NCI-H2029 treated with DMSO at 0.1 percent for 48 hours (cell line): ENCODE results near the gene PRKG1.

ENCODE experiments used
- DNase-seq: peaks from one replicate; lab custom pipeline; 2025; lab: John Stamatoyannopoulos, UW

Gene PRKG1

DNA sequence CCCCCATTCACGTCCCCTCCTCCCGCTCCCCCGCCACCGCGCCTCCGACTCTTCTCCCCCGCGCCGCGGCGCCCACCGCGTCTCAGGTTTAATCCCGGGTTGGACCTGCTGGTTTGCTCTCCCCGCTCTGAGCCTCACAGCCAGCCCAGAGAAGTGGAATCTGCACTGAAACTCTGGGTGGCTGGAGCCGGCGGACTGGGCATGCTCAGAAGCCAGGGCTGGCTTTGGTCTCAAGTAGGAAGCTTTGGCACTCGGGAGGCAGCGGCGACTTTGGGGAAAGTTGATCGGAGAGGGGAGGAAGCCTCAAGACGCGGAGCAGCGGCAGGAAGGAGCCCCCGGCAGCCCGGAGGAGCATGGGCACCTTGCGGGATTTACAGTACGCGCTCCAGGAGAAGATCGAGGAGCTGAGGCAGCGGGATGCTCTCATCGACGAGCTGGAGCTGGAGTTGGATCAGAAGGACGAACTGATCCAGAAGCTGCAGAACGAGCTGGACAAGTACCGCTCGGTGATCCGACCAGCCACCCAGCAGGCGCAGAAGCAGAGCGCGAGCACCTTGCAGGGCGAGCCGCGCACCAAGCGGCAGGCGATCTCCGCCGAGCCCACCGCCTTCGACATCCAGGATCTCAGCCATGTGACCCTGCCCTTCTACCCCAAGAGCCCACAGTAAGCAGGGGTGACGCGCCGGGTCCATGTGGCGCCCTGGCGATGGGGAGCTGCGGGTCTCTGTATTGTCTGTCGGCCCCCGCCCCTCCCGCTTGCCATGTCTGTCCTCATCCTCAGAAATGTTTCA is at the start of gene PRKG1:
PRKG1 (plus strand) TSS at position 250 of the 791 bp plus-strand sequence.
- DNase-seq, result no peak

DNA sequence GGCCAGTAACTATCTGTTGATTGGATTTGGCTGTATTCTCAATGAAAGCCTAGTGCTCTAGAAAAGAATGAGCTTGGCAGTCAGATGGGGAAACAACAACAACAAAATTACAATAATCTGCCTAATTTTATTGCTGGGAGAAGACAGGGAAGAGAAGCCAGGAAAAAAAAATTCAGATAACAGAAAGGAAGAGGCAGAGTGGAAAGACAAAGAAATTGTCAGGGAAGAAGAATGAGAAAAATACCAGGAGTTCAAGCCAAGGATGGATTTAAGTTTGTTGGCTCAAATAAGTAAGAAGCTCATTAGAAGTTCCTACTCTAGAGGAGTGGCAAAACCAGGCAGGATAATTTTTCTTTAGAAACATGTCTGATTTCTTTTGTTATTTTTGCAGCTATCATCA is 45.9 kb upstream of the PRKG1 start:
- no peak for DNase-seq

DNA sequence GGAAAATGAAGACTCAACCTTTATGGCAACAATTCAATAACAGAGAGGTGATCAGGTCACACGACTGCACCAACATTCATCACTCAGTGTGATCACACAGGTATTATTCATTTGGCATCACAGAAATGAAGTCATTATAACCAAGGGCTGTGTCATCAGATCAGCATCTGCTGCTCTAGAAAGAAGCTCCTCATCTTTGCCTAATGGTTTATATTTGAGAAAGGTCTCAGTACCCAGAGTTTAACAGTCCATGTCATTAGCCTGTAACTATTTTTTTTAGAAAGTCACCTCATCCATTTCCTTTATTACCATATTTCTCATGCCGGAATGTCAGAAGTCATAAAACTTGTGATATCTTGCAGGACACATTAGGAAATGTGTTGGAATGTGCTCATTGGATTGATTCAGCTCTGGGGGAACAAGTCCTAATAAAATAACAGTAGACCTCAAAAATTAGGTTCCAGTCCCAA is 45.1 kb upstream of the PRKG1 start:
- DNase-seq, result no peak

DNA sequence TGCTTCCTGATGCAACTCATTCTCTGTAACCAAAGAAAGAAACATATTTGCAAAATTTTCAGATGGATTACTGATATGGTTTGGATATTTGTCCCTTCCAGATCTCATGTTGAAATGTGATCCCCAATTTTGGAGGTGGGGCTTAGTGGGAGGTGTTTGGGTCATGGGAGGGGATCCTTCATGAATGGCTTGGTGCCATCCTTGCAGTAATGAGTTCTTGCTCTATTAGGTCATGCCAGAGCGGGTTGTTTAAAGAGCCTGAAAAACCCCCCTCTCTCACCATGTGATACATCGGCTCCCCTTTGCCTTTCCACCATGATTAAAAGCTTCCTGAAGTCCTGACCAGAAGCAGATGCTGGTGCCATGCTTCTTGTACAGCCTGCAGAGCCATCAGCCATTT is 43.8 kb upstream of the PRKG1 start:
- DNase-seq, result no peak

DNA sequence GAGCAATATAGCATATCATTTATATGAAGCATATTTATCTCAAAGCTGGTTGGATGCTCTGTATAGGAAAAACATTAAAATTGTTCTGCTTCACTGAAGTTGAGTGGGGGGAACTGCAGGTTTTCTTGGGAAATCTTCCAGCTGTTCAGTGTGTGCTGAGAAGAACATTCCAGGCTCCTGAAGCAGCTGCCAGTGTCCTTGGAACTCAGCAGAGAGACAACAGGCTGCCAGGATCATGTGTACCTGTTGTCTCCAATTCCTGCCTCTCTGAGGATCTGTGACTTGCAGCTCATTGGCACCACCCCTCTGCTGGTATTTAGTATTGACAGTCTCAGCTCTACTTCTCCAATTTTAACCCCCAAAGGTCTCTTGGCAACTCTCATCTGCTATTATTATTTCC is 42.3 kb upstream of the PRKG1 start:
- no peak for DNase-seq

DNA sequence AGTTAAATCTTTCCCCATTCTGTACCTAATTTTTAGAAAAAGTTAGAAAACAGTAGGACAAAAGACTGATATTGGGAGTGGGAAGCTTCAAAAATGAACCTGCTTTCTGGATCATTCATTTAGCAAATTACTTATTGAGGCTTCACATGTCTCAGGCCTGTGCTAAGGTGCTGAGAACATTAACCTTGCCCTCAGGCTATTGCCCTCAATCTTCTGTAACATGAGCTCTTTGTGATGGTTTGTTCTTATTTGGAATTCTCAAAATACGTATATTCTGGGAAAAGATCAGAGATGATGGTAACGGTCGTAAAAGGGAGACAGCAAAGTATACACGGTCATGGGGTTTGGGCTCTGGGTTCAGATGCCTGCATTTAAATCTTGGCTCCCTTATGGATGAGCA is 39.5 kb upstream of the PRKG1 start:
- DNase-seq, result no peak

DNA sequence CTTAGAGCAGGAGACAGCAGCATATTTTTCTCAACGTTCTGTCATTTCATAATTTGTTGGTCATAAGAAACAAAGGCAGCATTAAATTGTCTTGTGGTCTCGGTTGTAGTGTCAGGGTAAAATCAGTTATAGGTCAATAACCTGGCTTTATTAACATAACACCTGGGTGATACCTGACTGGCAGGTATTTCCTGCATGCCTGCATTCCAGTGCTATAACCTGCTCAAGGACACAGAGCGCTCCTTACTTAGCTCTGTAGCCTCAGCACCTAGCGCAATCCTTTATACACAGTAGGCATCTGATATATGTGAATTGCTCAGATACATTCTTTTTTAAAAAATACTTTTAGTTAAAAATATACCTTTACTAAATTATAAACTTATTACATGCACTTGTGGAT is 38.9 kb upstream of the PRKG1 start:
- DNase-seq, result no peak

DNA sequence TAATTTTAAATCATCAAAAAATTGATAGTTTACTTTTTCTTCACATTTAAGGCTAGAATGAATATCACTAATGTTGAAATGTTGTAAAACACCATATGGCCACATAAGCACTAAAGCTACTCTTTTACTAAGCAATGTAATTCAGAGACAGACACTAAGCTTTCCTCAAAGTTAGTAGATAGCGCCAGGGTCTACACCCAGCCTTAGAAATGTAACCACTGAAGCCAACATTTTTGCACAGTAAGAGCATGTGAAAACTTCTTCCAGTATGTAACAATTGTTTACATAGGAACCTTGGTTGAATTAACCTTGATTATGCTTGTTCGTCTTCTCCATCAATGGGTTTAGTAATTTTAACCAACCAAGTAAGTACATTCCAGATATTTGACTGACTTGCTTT is 28.4 kb upstream of the PRKG1 start:
- DNase-seq, result no peak

DNA sequence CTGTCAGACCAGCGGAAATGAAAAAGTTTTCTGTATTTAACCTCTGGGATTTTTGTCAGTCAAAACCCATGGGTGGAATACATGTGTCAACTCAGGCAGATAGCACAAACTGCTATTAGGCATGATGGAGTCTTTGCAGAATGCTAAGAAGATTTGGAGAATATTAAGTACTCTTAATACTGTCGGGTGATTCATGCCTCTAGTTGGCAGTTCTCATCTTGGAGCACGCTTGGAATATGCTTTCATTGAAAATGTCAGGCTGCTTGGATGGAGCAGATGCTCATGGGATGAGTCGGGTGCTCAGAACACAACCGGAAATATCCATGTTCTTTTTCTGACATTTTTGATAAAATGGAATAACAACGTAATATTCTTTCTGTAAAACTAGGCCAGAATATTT is 27.6 kb upstream of the PRKG1 start:
- DNase-seq, result no peak

DNA sequence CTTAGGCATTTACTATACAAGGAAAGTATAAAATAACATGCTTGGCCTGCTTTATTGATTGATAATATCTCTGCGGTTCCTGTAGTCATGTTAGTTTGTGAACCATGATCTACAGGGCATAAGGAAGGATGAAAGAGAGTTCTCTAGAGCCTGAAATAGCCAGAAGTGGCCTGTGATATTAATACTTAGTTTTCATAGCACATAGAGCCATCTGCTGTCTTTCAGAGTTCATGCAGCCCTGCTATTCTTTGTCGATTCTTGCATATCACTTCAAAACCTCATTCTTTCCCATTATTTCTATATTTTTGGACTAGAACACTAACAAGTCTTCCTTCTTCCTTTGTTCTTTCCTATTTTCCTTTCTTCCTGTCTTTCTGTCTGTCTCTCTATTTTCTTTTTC is 26.4 kb upstream of the PRKG1 start:
- DNase-seq, result no peak

DNA sequence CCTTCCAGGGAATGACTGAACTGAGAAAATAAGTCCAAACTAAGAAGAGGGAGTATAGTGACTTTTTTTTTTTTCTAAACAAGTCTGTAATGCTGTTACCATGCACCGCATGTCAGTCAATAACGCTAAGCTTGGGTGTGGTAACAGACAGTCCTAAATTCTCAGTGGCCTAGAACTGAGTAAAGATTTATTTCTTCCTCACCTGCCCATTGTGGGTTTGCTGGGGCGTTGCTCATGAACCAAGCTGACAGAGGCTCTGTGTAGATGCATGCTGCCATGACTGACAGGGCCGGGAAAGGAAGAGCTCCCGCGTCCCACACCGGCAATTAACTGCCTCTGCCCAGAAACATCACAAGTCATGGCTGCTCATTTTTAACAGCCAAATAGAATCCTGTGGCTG is 25.5 kb upstream of the PRKG1 start:
- no peak for DNase-seq

DNA sequence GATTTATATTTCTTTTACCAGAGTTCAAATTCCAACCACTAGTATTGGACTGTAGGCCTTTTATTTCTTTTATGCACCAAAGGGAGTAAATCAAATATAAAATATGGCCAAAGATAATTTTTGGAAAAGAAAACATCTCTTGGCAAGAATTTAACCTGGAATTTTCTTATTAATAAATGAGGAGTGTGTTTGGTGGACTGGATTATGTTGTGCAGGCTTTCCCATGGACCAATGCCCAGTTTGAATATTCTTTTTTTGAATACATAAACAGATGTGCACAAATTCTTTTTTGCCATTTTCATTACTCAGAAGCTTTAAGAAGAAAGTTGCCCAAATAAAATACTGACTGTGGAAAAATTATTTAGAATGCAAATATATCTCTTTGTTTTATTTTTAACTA is 22.1 kb upstream of the PRKG1 start:
- no peak for DNase-seq

DNA sequence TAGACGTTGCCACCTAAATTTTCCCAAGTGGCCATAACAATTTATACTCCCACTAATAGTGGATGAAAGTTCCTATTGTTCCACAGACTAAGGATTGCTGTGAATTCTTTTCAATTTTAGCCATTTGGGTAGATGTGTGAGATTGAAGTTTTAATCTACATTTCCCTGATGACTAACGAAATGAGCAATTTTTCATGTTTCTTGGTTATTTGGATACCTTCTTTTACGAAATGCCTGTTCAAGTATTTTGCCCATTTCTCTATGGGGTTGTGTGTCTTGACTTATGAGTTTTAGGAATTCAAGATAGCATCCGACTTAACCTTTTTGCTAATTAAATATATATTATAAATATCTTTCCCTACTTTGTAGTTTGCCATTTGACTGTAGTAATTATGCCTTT is 16.4 kb upstream of the PRKG1 start:
- no peak for DNase-seq

DNA sequence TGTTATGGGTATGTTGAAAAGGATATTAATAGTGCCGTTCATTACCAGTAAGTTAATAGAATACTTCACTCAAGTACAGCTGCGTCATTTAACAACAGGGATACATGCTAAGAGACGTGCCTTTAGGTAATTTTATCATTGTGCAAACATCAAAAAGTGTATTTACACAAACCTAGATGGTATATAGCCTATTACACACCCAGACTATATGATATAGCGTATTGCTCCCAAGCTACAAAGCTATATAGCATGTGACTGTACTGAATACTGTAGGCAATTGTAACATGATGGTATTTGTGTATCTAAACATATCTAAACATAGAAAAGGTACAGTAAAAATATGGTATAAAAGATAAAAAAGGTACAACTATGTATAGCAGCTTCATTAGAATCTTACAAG is 11.1 kb upstream of the PRKG1 start:
- DNase-seq, result no peak

DNA sequence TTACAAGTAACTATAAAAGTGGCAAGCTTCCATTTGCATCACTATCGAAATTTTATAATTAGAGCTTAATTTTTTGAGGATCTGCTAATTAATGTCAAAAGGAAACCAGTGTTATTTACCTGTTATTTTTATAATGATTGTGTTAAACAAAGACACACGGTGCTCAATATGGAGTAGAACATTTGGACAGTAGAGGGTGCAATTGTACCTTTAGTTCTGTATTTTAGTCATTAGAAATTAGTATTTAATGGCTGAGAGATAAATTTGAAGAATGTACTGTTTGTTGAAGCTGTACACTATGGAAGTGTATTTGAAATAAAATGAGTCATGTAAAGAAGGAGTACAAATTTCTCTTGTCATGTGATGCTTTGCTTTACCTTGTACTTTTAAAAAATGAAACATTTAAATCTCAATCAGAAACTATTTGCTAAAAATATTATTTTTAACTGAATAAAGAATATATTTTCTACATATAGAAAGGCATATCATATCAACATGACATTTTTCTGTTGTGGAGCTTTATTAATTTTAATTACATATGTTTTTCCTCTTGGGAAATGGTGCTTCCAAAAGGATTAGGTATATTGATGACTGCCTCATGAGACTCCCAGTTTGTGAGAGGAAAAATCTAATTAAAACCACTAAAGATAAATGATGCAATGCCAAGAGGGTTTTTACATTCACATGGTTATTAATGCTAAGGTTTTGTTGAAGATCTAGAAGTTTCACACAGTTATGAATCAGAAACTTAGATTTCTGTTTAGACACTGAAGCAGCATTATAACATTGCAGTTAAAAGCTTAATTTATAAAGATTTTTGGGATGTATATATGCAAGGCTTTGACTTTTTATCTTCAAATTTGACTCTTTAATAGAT is 10.4 kb upstream of the PRKG1 start:
- no peak for DNase-seq

DNA sequence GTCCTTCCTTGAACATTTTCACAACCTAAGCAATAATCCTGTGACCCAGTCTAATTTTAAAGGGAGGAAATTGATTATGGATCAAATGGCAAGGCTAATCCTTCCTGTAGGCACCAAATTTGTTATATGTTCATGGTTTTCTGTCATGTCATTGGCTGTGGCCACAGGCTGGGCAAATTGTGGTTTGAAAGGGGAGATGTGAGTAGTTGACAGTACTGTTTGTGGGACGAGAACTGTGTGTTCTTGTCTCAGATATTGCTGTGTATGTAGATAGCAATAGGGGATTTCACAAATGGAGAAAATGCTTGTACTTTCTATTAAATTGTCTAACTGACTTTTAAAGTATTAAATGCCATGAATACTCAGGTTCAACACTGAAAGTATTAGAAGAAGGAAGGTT is 8.1 kb upstream of the PRKG1 start:
- no peak for DNase-seq

DNA sequence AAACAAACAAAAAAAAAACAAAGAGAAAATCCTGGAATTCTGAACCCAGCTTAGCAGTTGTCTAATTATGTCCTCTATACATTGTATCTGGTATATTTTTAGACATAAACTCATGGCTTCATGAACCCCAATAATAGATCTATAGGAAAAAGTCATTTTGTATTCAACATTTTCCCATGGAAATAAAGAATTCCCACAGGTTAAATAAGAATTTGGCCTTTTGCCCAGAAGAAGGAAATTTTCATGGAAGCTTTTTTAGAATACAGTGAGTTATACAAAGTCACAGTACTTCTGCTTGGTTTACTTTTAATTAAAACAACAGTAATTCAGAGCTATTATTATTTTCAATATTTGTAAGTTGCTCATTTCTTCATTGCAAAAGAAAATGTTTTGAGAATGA is 2.1 kb upstream of the PRKG1 start:
- no peak for DNase-seq

DNA sequence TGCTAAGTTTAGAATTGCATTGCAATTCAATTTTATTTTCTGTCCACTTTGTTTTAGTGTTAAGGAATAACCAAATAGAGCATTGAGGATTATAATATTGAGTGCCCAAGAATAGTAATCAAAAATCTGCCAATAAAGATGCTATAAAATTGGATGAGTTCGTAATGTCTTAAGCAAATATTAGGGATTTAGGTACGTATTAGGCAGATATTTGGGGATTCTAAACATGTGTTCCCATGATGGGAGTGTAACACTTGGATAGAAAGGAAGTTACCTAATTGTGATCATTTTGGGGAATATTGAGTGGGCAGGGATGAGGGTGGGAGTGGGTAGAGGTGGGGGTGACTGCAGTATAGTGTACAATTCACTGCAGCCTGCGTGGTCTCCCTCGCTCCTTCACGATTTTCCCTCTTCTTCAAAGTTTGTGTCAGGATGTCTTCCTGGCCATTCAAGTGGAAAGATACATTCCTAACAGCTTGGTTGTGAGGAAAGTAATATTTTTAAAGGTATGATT is 1.3 kb upstream of the PRKG1 start:
- no peak for DNase-seq

DNA sequence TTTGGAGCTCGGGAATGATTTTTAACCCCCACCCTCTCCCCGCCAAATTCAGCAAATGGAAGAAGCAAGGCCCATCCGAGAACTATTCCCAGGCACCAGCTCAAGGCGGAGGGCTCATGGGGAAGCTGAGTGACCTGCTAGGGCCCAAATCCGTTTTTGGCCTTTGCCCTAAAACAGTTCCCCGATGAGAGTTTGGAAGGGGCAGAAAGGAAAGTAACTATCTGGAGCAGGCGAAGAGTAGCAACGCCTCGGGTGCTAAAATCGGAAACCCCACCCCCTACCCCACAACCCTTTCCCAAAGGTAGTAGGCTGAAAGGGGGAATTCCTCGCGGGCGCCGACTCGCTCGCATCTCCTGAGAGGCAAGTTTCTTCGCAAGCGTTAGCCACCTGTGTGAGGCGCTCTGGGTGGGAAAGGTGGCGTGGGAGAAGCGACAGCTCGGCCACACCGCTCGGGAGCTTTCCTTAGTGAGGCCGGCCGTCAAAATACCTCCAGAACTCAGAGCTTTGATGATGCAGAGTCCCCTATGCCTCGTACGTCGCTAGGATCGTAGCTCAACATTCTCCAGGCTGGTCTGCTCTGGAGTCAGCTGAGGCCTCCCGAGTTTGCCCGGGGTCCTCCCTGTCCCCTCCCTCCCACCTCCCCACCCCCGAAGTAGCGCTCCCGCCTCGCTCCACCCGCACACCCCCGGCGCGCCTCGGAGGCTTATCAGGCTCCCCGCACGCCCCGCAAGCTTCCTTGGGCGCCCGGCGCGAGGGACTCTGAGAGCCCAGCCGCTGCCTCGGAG is 642 bp upstream of the PRKG1 start:
- no peak for DNase-seq

DNA sequence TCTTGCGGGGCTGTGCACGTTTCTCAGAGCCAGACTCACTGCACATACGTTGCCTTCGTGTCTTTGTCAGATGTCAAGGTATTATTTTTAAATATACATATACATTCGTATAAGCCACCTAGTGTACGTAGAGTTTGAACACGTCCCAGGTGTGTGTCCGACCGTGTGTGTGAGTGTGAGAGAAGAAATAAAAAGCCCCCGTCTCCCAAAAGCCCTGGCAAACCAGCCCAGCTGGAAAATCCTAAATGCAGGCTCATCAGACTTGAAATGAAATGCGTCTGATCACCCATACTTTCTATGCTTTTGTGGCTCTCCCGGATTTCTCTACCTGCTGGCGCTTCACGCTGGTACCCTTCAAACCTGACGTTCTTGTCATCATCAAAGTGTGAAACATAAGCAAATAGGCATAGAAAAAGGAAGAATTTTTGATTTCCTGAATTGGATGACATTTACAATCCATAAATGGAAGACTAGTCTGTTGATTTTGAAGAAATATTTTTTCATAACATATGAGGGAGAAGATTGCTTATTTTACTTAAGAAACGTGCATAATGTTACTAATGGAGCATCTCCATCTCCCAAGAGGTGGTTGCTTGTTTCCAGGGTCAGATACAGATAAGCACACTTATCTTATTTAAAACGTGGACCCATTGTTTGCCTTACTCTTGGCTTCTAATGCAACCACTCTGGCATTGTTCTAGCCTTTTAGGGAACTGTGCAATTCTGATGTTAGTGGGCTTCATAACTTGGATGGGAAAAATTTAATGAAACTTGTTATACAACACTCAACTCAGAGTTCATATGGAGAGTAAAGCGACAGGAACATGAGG is 971 bp downstream of the PRKG1 start:
- DNase-seq, result no peak

DNA sequence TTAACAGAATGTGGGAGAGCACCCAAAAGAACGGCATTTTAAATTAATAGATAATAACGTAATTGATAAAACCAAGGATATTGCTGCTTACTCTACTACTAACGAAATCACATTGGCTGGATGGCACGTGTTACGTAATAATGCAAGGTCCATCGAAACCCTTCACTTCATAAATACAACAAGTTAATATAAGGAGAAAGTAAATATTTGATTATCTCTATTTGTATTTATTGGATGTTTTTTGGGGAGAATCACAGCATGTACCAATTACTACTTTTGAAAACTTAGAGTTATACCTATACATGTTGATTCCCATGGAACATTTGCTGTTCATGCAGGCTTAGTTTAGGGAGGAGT is 1.6 kb downstream of the PRKG1 start:
- DNase-seq, result no peak
